IMR-90 (cell line): Measurements from ENCODE around the gene POLR2L. TPM values are rescaled to one million over a fixed set of nuclear protein-coding genes. Genes with fewer than 3 reads are reported as not detected.

Experiments used
- ATAC-seq: fragments of 200-7000 bp; cut with Tn5 transposase; 2 replicates; pipeline ENCODE4 v1.9.1; 2020; ENCODE audit warnings: low read depth, mild to moderate bottlenecking, moderate library complexity
- BruUV-seq: library from RNA; stranded (reverse); fragments of 400-500 nt; replicated peaks from 2 replicates; lab custom pipeline; 2021; lab: Mats Ljungman, UMichigan
- CTCF ChIA-PET: fragments of 300-600 bp; formaldehyde crosslinking; extraction: SDS; loops from one replicate; lab custom pipeline; 2021; ENCODE audit warnings: antibody characterized with exemption; lab: Yijun Ruan, JAX
- POLR2A ChIA-PET: fragments of 300-600 bp; sonication (Branson Sonifier 250); formaldehyde crosslinking; loops from one replicate; lab custom pipeline; 2022; ENCODE audit warnings: antibody characterized with exemption; ENCODE audit not compliant: unreplicated experiment; lab: Charles Lee
- DNase-seq: peaks from one replicate; pipeline ENCODE4 v3.0.0; 2013
- H2AFZ ChIP-seq: replicated peaks from 2 replicates; pipeline ENCODE3; 2013; ENCODE audit warnings: low read length, mild to moderate bottlenecking; ENCODE audit not compliant: poor library complexity
- H2AK5ac ChIP-seq: 2 replicates; pipeline ENCODE4 v1.6.1; 2013; ENCODE audit warnings: low read depth, low read length, inconsistent platforms
- H2AK9ac ChIP-seq: replicated peaks from 2 replicates; pipeline ENCODE3; 2013; ENCODE audit warnings: mild to moderate bottlenecking, low read depth, low read length, moderate library complexity; ENCODE audit not compliant: poor library complexity
- H2BK120ac ChIP-seq: 2 replicates; pipeline ENCODE4 v1.6.1; 2013; ENCODE audit warnings: low read depth, low read length, inconsistent platforms
- H2BK15ac ChIP-seq: 3 replicates; pipeline ENCODE4 v1.6.1; 2013; ENCODE audit warnings: low read depth, low read length, inconsistent platforms
- H2BK20ac ChIP-seq: 2 replicates; pipeline ENCODE4 v1.6.1; 2013; ENCODE audit warnings: low read depth, mild to moderate bottlenecking, inconsistent platforms, low read length, moderate library complexity
- H2BK5ac ChIP-seq: 2 replicates; pipeline ENCODE4 v1.6.1; 2013; ENCODE audit warnings: mild to moderate bottlenecking, low read depth, low read length, inconsistent platforms; ENCODE audit not compliant: poor library complexity, severe bottlenecking
- H3K14ac ChIP-seq: replicated peaks from 2 replicates; pipeline ENCODE4 v1.6.1; 2013; ENCODE audit warnings: low read depth, low read length, inconsistent platforms
- H3K18ac ChIP-seq: 2 replicates; pipeline ENCODE4 v1.6.1; 2013; ENCODE audit warnings: low read depth, low read length, control low read depth
- H3K23ac ChIP-seq: 2 replicates; pipeline ENCODE4 v1.6.1; 2013; ENCODE audit warnings: low read depth, low read length, inconsistent platforms
- H3K27ac ChIP-seq: 2 replicates; pipeline ENCODE4 v1.5.1; 2013; ENCODE audit warnings: mild to moderate bottlenecking, control low read depth, low read length; ENCODE audit not compliant: insufficient read depth
- H3K27me3 ChIP-seq: 2 replicates; pipeline ENCODE4 v1.6.1; 2013; ENCODE audit warnings: low read length; ENCODE audit not compliant: control insufficient read depth, insufficient read depth
- H3K36me3 ChIP-seq: 2 replicates; pipeline ENCODE4 v1.6.1; 2013; ENCODE audit warnings: low read length, mixed read lengths; ENCODE audit not compliant: control insufficient read depth, insufficient read depth
- H3K4ac ChIP-seq: 2 replicates; pipeline ENCODE4 v1.6.1; 2013; ENCODE audit warnings: low read depth, low read length, inconsistent platforms
- H3K4me1 ChIP-seq: 2 replicates; pipeline ENCODE4 v1.6.1; 2013; ENCODE audit warnings: low read length, mixed read lengths; ENCODE audit not compliant: control insufficient read depth, insufficient read depth
- H3K4me2 ChIP-seq: 2 replicates; pipeline ENCODE4 v1.6.1; 2013; ENCODE audit warnings: low read depth, mild to moderate bottlenecking, control low read depth, low read length, moderate library complexity
- H3K4me3 ChIP-seq: 2 replicates; pipeline ENCODE4 v1.5.1; 2013; ENCODE audit warnings: low read depth, mild to moderate bottlenecking, control low read depth, low read length, moderate library complexity; ENCODE audit not compliant: insufficient read depth
- H3K56ac ChIP-seq: 2 replicates; pipeline ENCODE4 v1.6.1; 2013; ENCODE audit warnings: low read length, inconsistent platforms; ENCODE audit not compliant: insufficient read depth; ENCODE audit errors: extremely low read depth
- H3K79me1 ChIP-seq, 2 experiments: 2 replicates each; pipeline ENCODE4 v1.6.1; 2013; ENCODE audit warnings: low read length in 2 of 2, inconsistent platforms in 1 of 2, low read depth in 1 of 2
- H3K9ac ChIP-seq: 2 replicates; pipeline ENCODE4 v1.6.1; 2013; ENCODE audit warnings: low read depth, low read length, control low read depth
- H3K9me1 ChIP-seq: 2 replicates; pipeline ENCODE4 v1.6.1; 2013; ENCODE audit warnings: low read length, inconsistent platforms; ENCODE audit not compliant: insufficient read depth
- H3K9me3 ChIP-seq: 2 replicates; pipeline ENCODE4 v1.6.1; 2013; ENCODE audit warnings: low read length; ENCODE audit not compliant: control insufficient read depth, insufficient read depth
- H4K20me1 ChIP-seq: 2 replicates; pipeline ENCODE4 v1.6.1; 2013; ENCODE audit warnings: low read length, inconsistent platforms; ENCODE audit not compliant: insufficient read depth
- H4K5ac ChIP-seq: 2 replicates; pipeline ENCODE4 v1.6.1; 2013; ENCODE audit warnings: mild to moderate bottlenecking, low read depth, low read length, control low read depth
- H4K8ac ChIP-seq, 2 experiments: 2 replicates each; pipeline ENCODE4 v1.6.1; 2013; ENCODE audit warnings: low read depth in 2 of 2, low read length in 2 of 2, control low read depth in 1 of 2, inconsistent platforms in 1 of 2
- H4K91ac ChIP-seq: 2 replicates; pipeline ENCODE4 v1.6.1; 2013; ENCODE audit warnings: low read depth, low read length, inconsistent platforms; ENCODE audit not compliant: insufficient read depth
- BHLHE40 ChIP-seq: fragments of 150-350 bp; IDR thresholded peaks from 2 replicates; pipeline ENCODE4 v1.6.1; 2016; ENCODE audit warnings: mild to moderate bottlenecking, low read depth, low read length
- CEBPB ChIP-seq: IDR thresholded peaks from 2 replicates; pipeline ENCODE4 v1.6.1; 2012; ENCODE audit warnings: low read depth, low read length, improper control_type of control experiment
- CHD1 ChIP-seq: IDR thresholded peaks from 2 replicates; pipeline ENCODE4 v1.6.1; 2012; ENCODE audit warnings: low read depth, low read length, improper control_type of control experiment
- CTCF ChIP-seq: conservative IDR thresholded peaks from 2 replicates; pipeline ENCODE4 v1.5.1; 2012; ENCODE audit warnings: mild to moderate bottlenecking, low read depth, low read length, improper control_type of control experiment
- ELK1 ChIP-seq: fragments of 150-350 bp; IDR thresholded peaks from 2 replicates; pipeline ENCODE4 v1.6.1; 2016; ENCODE audit warnings: low read depth, mild to moderate bottlenecking, low read length, moderate library complexity, borderline replicate concordance
- FOS ChIP-seq: fragments of 150-350 bp; IDR thresholded peaks from 2 replicates; pipeline ENCODE4 v1.6.1; 2016; ENCODE audit warnings: low read depth, low read length
- MAFK ChIP-seq: IDR thresholded peaks from 2 replicates; pipeline ENCODE4 v1.6.1; 2012; ENCODE audit warnings: low read depth, low read length, improper control_type of control experiment
- MAZ ChIP-seq: IDR thresholded peaks from 2 replicates; pipeline ENCODE4 v1.6.1; 2012; ENCODE audit warnings: low read depth, mild to moderate bottlenecking, low read length, improper control_type of control experiment, moderate library complexity, borderline replicate concordance
- MXI1 ChIP-seq: IDR thresholded peaks from 2 replicates; pipeline ENCODE4 v1.6.1; 2012; ENCODE audit warnings: low read depth, mild to moderate bottlenecking, low read length, moderate library complexity, borderline replicate concordance
- NFE2L2 ChIP-seq: fragments of 150-350 bp; IDR thresholded peaks from 2 replicates; pipeline ENCODE4 v1.6.1; 2016; ENCODE audit warnings: low read depth, mild to moderate bottlenecking, low read length
- POLR2A ChIP-seq: IDR thresholded peaks from 2 replicates; pipeline ENCODE4 v1.6.1; 2012; ENCODE audit warnings: mild to moderate bottlenecking, low read depth, low read length
- RAD21 ChIP-seq: IDR thresholded peaks from 2 replicates; pipeline ENCODE4 v1.6.1; 2012; ENCODE audit warnings: low read length, improper control_type of control experiment
- RCOR1 ChIP-seq: IDR thresholded peaks from 2 replicates; pipeline ENCODE4 v1.6.1; 2012; ENCODE audit warnings: mild to moderate bottlenecking, low read length, improper control_type of control experiment; ENCODE audit not compliant: insufficient replicate concordance
- RFX5 ChIP-seq: IDR thresholded peaks from 2 replicates; pipeline ENCODE4 v1.8.0; 2012; ENCODE audit warnings: low read depth, mild to moderate bottlenecking, low read length, moderate library complexity
- SMC3 ChIP-seq: fragments of 150-350 bp; IDR thresholded peaks from 2 replicates; pipeline ENCODE4 v1.6.1; 2016; ENCODE audit warnings: low read depth, mild to moderate bottlenecking, antibody characterized with exemption, low read length, moderate library complexity
- USF2 ChIP-seq: fragments of 150-350 bp; IDR thresholded peaks from 2 replicates; pipeline ENCODE4 v1.6.1; 2017; ENCODE audit warnings: mild to moderate bottlenecking, antibody characterized with exemption, low read length, low read depth
- WGBS, 2 experiments: methylation state at CpG; one replicate each; pipeline versions ENCODE4 v1.1.5 to v1.1.7; 2013; ENCODE audit warnings: missing lambda C conversion rate in 2 of 2; ENCODE audit not compliant: insufficient read length in 1 of 2; ENCODE audit errors: extremely low coverage in 2 of 2; 5-methylcytosine and 5-hydroxymethylcytosine counted together
- dilution Hi-C: fragments of 300-500 bp; cut with HindIII; formaldehyde crosslinking; loops from one replicate; pipeline ENCODE4 v1.14.3; 2018; ENCODE audit warnings: low sequenced_read_pairs; ENCODE audit not compliant: unreplicated experiment
- in situ Hi-C: fragments of 300-500 bp; cut with MboI; formaldehyde crosslinking; loops from 3 replicates; pipeline ENCODE4 v1.14.3; 2019; ENCODE audit warnings: low sequenced_read_pairs, inconsistent platforms, mixed read lengths
- intact Hi-C: fragments of 100-400 bp; cut with micrococcal nuclease; formaldehyde crosslinking; loops from 2 replicates; pipeline ENCODE4 v1.10.0; 2022
- polyA plus RNA-seq, 3 experiments: library from polyadenylated mRNA; depleted of rRNA; stranded (reverse); fragments of >200 nt; gene quantifications; 2 replicates each; pipeline ENCODE4 v1.2.3, GENCODE V29; 2012; ENCODE audit warnings: low replicate concordance in 1 of 3
- total RNA-seq: library from RNA; depleted of rRNA; stranded (reverse); fragments of >200 nt; gene quantifications from 2 replicates; pipeline ENCODE4 v1.2.3, GENCODE V29; 2012

The POLR2L gene
- total and polyA plus RNA-seq, 2 of the 4 experiments (the other 2 are of a cell fraction): 44.4 to 416 TPM

- no peak overlapping the region for H3K56ac ChIP-seq
- no peak overlapping the region for H4K8ac ChIP-seq
- H3K23ac ChIP-seq: no peak overlapping the region
- no peak overlapping the region for H2BK15ac ChIP-seq
- H3K9me1 ChIP-seq: peaks cover 4% of the 10 kb centered on the region; the same call in 1 of the 2 replicates
- POLR2A ChIA-PET: no interaction called here
- no peaks in the 10 kb centered on the region for H3K9me3 ChIP-seq
- peaks cover 18% of the 10 kb centered on the region for H4K20me1 ChIP-seq
- no peak overlapping the region for H4K5ac ChIP-seq
- H3K27me3 ChIP-seq: no peaks in the 10 kb centered on the region
- intact Hi-C loops (no loop called here), in situ Hi-C loops (no loop called here), dilution Hi-C loops (no loop called here)
- H3K14ac ChIP-seq: no peak overlapping the region
- H3K4me2 ChIP-seq: no peak overlapping the region
- H2BK20ac ChIP-seq: no peak overlapping the region
- H3K4ac ChIP-seq: no peak overlapping the region
- H2AFZ ChIP-seq: peak overlapping the region; percentile 6
- ATAC-seq (no peak), DNase-seq (no peak)
- no peak overlapping the region for H2BK120ac ChIP-seq
- no peak overlapping the region for H2BK5ac ChIP-seq
- H3K9ac ChIP-seq: no peak overlapping the region
- no peak overlapping the region for H4K91ac ChIP-seq
- H3K4me1 ChIP-seq: peaks cover 26% of the 10 kb centered on the region
- CTCF ChIA-PET: no interaction called here
- no peak overlapping the region for H3K27ac ChIP-seq
- 93% methylated on average over 18 of the region's 32 CpGs; no CpG with 5 or more reads in 1 of the 2 experiments for WGBS, 2 experiments
- no TSS peak for BruUV-seq
- H3K36me3 ChIP-seq: peaks cover 27% of the 10 kb centered on the region
- TF ChIP-seq FOS: no peak
- TF ChIP-seq SMC3: no peak
- TF ChIP-seq CEBPB: no peak
- no peak for TF ChIP-seq CHD1
- no peak for TF ChIP-seq RAD21
- TF ChIP-seq NFE2L2: no peak
- TF ChIP-seq BHLHE40: no peak
- no peak for TF ChIP-seq USF2
- no peak for TF ChIP-seq MAZ
- TF ChIP-seq MAFK: no peak
- TF ChIP-seq RCOR1: no peak
- TF ChIP-seq POLR2A: no peak
- no peak for TF ChIP-seq ELK1
- TF ChIP-seq CTCF: no peak
- TF ChIP-seq RFX5: no peak
- no peak for TF ChIP-seq MXI1
- peak overlapping the region; percentile 28 for H2AK9ac ChIP-seq
- no peak overlapping the region for H3K18ac ChIP-seq
- peaks cover 2 to 40% of the 10 kb centered on the region in 2 experiments; a peak in 3 of 4 replicates for H3K79me1 ChIP-seq
- H3K4me3 ChIP-seq: no peak overlapping the region
- no peak overlapping the region for H2AK5ac ChIP-seq
Observed at GRCh38 chr11:799641-800316, 42.5 kb downstream of the POLR2L start.
